ENCODE results near the gene CHD5. TPM values are rescaled to one million over a fixed set of nuclear protein-coding genes. Genes with fewer than 3 reads are reported as not detected.

CHD5 gene
- total and polyA plus RNA-seq, 7 experiments from 2014 or later: 0.14 to 2.8 (median 0.37) TPM; not detected in 2

DNA sequence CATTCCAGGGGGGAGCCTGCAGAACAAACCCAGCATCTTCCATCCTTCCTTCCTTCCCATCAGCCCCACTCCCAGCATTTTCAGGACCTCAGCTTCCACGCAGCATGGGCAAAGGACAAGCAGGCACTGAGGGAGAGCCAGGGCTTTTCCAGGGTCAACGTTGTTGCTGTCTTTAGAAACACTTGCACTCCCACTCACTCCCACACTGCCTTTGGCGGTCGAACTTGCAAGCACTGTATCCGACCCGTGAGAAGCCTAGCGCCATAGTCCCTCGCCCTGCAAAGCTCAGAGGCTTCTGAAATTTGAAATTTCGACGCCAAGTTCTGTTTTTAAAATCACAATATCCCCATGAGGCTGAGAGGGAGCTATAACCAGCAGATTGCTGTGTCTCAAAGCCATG is 87.0 kb downstream of the CHD5 start:
- no peaks in the 10 kb centered on the region for H3K9me3 Mint-ChIP-seq
- Histone ChIP-seq H3K4me3 (ENCODE audit: low read length) (no peak overlapping the region), H3K36me3 (ENCODE audit: control insufficient read depth in 2 of 3, insufficient read depth in 3 of 3, low read length in 3 of 3) (peaks cover 0 to 90% (median 6%) of the 10 kb centered on the region in 3 experiments), H3K27me3 (ENCODE audit: control insufficient read depth in 2 of 2, insufficient read depth in 2 of 2, low read length in 2 of 2) (no peaks in the 10 kb centered on the region), H3K4me1 (ENCODE audit: control insufficient read depth in 2 of 2, insufficient read depth in 2 of 2, low read length in 2 of 2) (no peaks in the 10 kb centered on the region), H3K27ac (ENCODE audit: low read depth, low read length) (no peak overlapping the region), H3K9me3 (ENCODE audit: control insufficient read depth in 2 of 3, low read length in 3 of 3) (no peaks in the 10 kb centered on the region)
- no peaks in the 10 kb centered on the region for H3K27me3 Mint-ChIP-seq
- intact Hi-C loops (cut with micrococcal nuclease): no loop called here
- ChIA-PET CTCF (no interaction called here), POLR2A (no interaction called here)
- peak overlapping the region in 1 of 9 donors; percentile 31 for H3K27ac Mint-ChIP-seq
- DNase-seq: no peak
- peaks cover 0 to 19% (median 4%) of the 10 kb centered on the region in 5 donors for H3K36me3 Mint-ChIP-seq
- ATAC-seq: no peak
- no peak overlapping the region for H3K4me3 Mint-ChIP-seq
- peaks cover 0 to 6% (median 0%) of the 10 kb centered on the region in 7 donors for H3K4me1 Mint-ChIP-seq

DNA sequence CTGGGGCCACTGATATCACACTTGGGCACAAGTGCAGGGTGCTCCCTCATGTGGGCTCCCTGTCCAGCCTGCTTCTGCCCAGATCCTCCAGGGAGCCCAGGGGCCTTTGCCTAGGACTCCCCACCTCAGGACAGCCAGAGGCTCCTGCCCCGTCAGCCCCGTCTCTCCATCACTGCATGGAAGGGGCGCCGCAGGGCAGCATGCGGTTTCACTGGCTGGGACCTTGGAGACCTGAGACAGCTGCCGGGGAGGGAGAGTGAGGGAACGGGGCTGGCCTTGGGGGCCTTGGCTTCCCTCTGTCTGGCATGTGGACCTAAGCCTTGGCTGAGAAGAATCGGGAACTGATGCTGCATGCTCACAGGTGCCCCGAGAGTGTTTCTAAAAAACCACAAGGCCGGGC is 87.9 kb downstream of the CHD5 start:
- H3K27ac Mint-ChIP-seq: no peak overlapping the region

GRCh38 chr1:6091823-6092109 is 88.4 kb downstream of the CHD5 start:
- no peak overlapping the region for H3K4me3 ChIP-seq (ENCODE audit: low read length)
- no peak overlapping the region for H3K27ac ChIP-seq (ENCODE audit: low read depth, low read length)
- H3K27me3 ChIP-seq (ENCODE audit: control insufficient read depth in 2 of 2, insufficient read depth in 2 of 2, low read length in 2 of 2): no peaks in the 10 kb centered on the region
- intact Hi-C loops (cut with micrococcal nuclease): no loop called here
- Mint-ChIP-seq H3K4me3 (no peak overlapping the region), H3K27ac (no peak overlapping the region), H3K4me1 (no peaks in the 10 kb centered on the region), H3K9me3 (no peaks in the 10 kb centered on the region), H3K36me3 (peaks cover 0 to 11% (median 4%) of the 10 kb centered on the region in 5 donors), H3K27me3 (no peaks in the 10 kb centered on the region)
- no peaks in the 10 kb centered on the region for H3K4me1 ChIP-seq (ENCODE audit: control insufficient read depth in 2 of 2, insufficient read depth in 2 of 2, low read length in 2 of 2)
- DNase-seq: no peak
- H3K9me3 ChIP-seq (ENCODE audit: control insufficient read depth in 2 of 3, low read length in 3 of 3): no peaks in the 10 kb centered on the region
- CTCF ChIA-PET: no interaction called here
- no peak for ATAC-seq
- peaks cover 0 to 86% (median 6%) of the 10 kb centered on the region in 3 experiments for H3K36me3 ChIP-seq (ENCODE audit: control insufficient read depth in 2 of 3, insufficient read depth in 3 of 3, low read length in 3 of 3)
- POLR2A ChIA-PET: no interaction called here

More for the DNA sequence above, 87.9 kb downstream of the CHD5 start:
- POLR2A ChIA-PET: no interaction called here
- H3K27ac ChIP-seq (ENCODE audit: low read depth, low read length): no peak overlapping the region
- no peak overlapping the region for H3K4me3 ChIP-seq (ENCODE audit: low read length)
- H3K27me3 ChIP-seq (ENCODE audit: control insufficient read depth in 2 of 2, insufficient read depth in 2 of 2, low read length in 2 of 2): no peaks in the 10 kb centered on the region
- H3K36me3 ChIP-seq (ENCODE audit: control insufficient read depth in 2 of 3, insufficient read depth in 3 of 3, low read length in 3 of 3): peaks cover 0 to 87% (median 6%) of the 10 kb centered on the region in 3 experiments
- Mint-ChIP-seq H3K36me3 (peaks cover 0 to 13% (median 4%) of the 10 kb centered on the region in 5 donors), H3K4me3 (no peak overlapping the region), H3K4me1 (no peaks in the 10 kb centered on the region), H3K27me3 (no peaks in the 10 kb centered on the region), H3K9me3 (no peaks in the 10 kb centered on the region)
- H3K9me3 ChIP-seq (ENCODE audit: control insufficient read depth in 2 of 3, low read length in 3 of 3): no peaks in the 10 kb centered on the region
- no peaks in the 10 kb centered on the region for H3K4me1 ChIP-seq (ENCODE audit: control insufficient read depth in 2 of 2, insufficient read depth in 2 of 2, low read length in 2 of 2)
- intact Hi-C loops (cut with micrococcal nuclease): no loop called here
- DNase-seq (no peak), ATAC-seq (no peak)
- CTCF ChIA-PET: no interaction called here

GRCh38 chr1:6090996-6091822 is 88.9 kb downstream of the CHD5 start:
- ATAC-seq: no peak
- Histone ChIP-seq H3K36me3 (ENCODE audit: control insufficient read depth in 2 of 3, insufficient read depth in 3 of 3, low read length in 3 of 3) (peaks cover 0 to 86% (median 6%) of the 10 kb centered on the region in 3 experiments), H3K27ac (ENCODE audit: low read depth, low read length) (no peak overlapping the region), H3K4me3 (ENCODE audit: low read length) (no peak overlapping the region), H3K9me3 (ENCODE audit: control insufficient read depth in 2 of 3, low read length in 3 of 3) (no peaks in the 10 kb centered on the region), H3K27me3 (ENCODE audit: control insufficient read depth in 2 of 2, insufficient read depth in 2 of 2, low read length in 2 of 2) (no peaks in the 10 kb centered on the region), H3K4me1 (ENCODE audit: control insufficient read depth in 2 of 2, insufficient read depth in 2 of 2, low read length in 2 of 2) (no peaks in the 10 kb centered on the region)
- POLR2A ChIA-PET: no interaction called here
- H3K9me3 Mint-ChIP-seq: no peaks in the 10 kb centered on the region
- CTCF ChIA-PET: no interaction called here
- no peak for DNase-seq
- peaks cover 0 to 11% (median 4%) of the 10 kb centered on the region in 5 donors for H3K36me3 Mint-ChIP-seq
- H3K4me3 Mint-ChIP-seq: no peak overlapping the region
- H3K4me1 Mint-ChIP-seq: peaks cover 0 to under 1% (median 0%) of the 10 kb centered on the region in 7 donors
- intact Hi-C loops (cut with micrococcal nuclease): no loop called here
- H3K27me3 Mint-ChIP-seq: no peaks in the 10 kb centered on the region
- H3K27ac Mint-ChIP-seq: peak overlapping the region in 1 of 9 donors; percentile 10

DNA sequence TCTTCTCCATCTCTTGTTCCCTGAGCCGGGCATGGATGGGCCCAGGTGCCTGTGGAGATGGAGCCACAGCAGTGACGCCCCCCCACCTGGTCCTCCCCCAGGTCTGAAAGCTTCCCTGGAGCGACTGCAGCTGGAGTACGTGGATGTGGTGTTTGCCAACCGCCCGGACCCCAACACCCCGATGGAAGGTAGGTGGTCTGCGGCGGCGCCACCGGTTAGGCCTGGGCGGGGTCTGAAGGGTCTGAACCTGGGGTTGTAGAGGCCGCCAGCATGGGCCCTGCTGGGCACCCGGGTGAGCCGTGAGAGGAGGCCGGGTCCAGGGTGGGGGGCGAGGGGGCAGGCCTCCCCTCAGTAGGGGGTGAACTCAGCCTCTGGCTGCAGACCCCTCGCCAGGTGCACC is 89.8 kb downstream of the CHD5 start:
- H3K4me3 Mint-ChIP-seq: no peak overlapping the region
- H3K27ac Mint-ChIP-seq: no peak overlapping the region
- Histone ChIP-seq H3K27me3 (ENCODE audit: control insufficient read depth in 2 of 2, insufficient read depth in 2 of 2, low read length in 2 of 2) (no peaks in the 10 kb centered on the region), H3K36me3 (ENCODE audit: control insufficient read depth in 2 of 3, insufficient read depth in 3 of 3, low read length in 3 of 3) (peaks cover 0 to 88% (median 6%) of the 10 kb centered on the region in 3 experiments), H3K4me1 (ENCODE audit: control insufficient read depth in 2 of 2, insufficient read depth in 2 of 2, low read length in 2 of 2) (no peaks in the 10 kb centered on the region), H3K4me3 (ENCODE audit: low read length) (no peak overlapping the region), H3K9me3 (ENCODE audit: control insufficient read depth in 2 of 3, low read length in 3 of 3) (no peaks in the 10 kb centered on the region), H3K27ac (ENCODE audit: low read depth, low read length) (no peak overlapping the region)
- peaks cover 0 to 11% (median 4%) of the 10 kb centered on the region in 5 donors for H3K36me3 Mint-ChIP-seq
- no peaks in the 10 kb centered on the region for H3K9me3 Mint-ChIP-seq
- CTCF ChIA-PET: no interaction called here
- ATAC-seq (no peak), DNase-seq (no peak)
- POLR2A ChIA-PET: no interaction called here
- intact Hi-C loops (cut with micrococcal nuclease): no loop called here
- no peaks in the 10 kb centered on the region for H3K27me3 Mint-ChIP-seq
- H3K4me1 Mint-ChIP-seq: peaks cover 0 to 2% (median 0%) of the 10 kb centered on the region in 7 donors

GRCh38 chr1:6088956-6089355 is 91.2 kb downstream of the CHD5 start:
- peaks cover 0 to 2% (median 0%) of the 10 kb centered on the region in 7 donors for H3K4me1 Mint-ChIP-seq
- no peaks in the 10 kb centered on the region for H3K9me3 Mint-ChIP-seq
- ATAC-seq (no peak), DNase-seq (no peak)
- H3K27me3 Mint-ChIP-seq: no peaks in the 10 kb centered on the region
- H3K27ac ChIP-seq (ENCODE audit: low read depth, low read length): no peak overlapping the region
- H3K4me1 ChIP-seq (ENCODE audit: control insufficient read depth in 2 of 2, insufficient read depth in 2 of 2, low read length in 2 of 2): no peaks in the 10 kb centered on the region
- H3K27me3 ChIP-seq (ENCODE audit: control insufficient read depth in 2 of 2, insufficient read depth in 2 of 2, low read length in 2 of 2): no peaks in the 10 kb centered on the region
- no peaks in the 10 kb centered on the region for H3K9me3 ChIP-seq (ENCODE audit: control insufficient read depth in 2 of 3, low read length in 3 of 3)
- CTCF ChIA-PET: no interaction called here
- H3K4me3 ChIP-seq (ENCODE audit: low read length): no peak overlapping the region
- no peak overlapping the region for H3K4me3 Mint-ChIP-seq
- peaks cover 0 to 85% (median 6%) of the 10 kb centered on the region in 3 experiments for H3K36me3 ChIP-seq (ENCODE audit: control insufficient read depth in 2 of 3, insufficient read depth in 3 of 3, low read length in 3 of 3)
- H3K36me3 Mint-ChIP-seq: peaks cover 0 to 15% (median 4%) of the 10 kb centered on the region in 5 donors
- no peak overlapping the region for H3K27ac Mint-ChIP-seq
- intact Hi-C loops (cut with micrococcal nuclease): no loop called here
- POLR2A ChIA-PET: no interaction called here

- Mint-ChIP-seq H3K4me3 (no peak overlapping the region), H3K27ac (peak overlapping the region in 1 of 9 donors; percentile 38), H3K27me3 (no peaks in the 10 kb centered on the region), H3K9me3 (no peaks in the 10 kb centered on the region), H3K36me3 (peaks cover 0 to 12% (median 4%) of the 10 kb centered on the region in 5 donors), H3K4me1 (peaks cover 0 to 2% (median 0%) of the 10 kb centered on the region in 7 donors)
- POLR2A ChIA-PET: interaction anchor here (0.7 kb wide), 1 partner anchor 372 kb away, joined by 6 read pairs; no protein-coding TSS in a partner anchor
- no peak for DNase-seq
- no peak for ATAC-seq
- Histone ChIP-seq H3K9me3 (ENCODE audit: control insufficient read depth in 2 of 3, low read length in 3 of 3) (no peaks in the 10 kb centered on the region), H3K4me3 (ENCODE audit: low read length) (no peak overlapping the region), H3K4me1 (ENCODE audit: control insufficient read depth in 2 of 2, insufficient read depth in 2 of 2, low read length in 2 of 2) (no peaks in the 10 kb centered on the region), H3K27ac (ENCODE audit: low read depth, low read length) (no peak overlapping the region), H3K27me3 (ENCODE audit: control insufficient read depth in 2 of 2, insufficient read depth in 2 of 2, low read length in 2 of 2) (no peaks in the 10 kb centered on the region), H3K36me3 (ENCODE audit: control insufficient read depth in 2 of 3, insufficient read depth in 3 of 3, low read length in 3 of 3) (peaks cover 0 to 85% (median 6%) of the 10 kb centered on the region in 3 experiments)
- intact Hi-C loops (cut with micrococcal nuclease): no loop called here
- CTCF ChIA-PET: no interaction called here
Measured at GRCh38 chr1:6087958-6088357, 92.2 kb downstream of the CHD5 start.
